Ovary (tissue), 3 donors: ENCODE results near the gene MEF2D.

Experiments used
- POLR2A ChIP-seq: fragments of 450-650 bp; IDR thresholded peaks from one replicate; pipeline ENCODE4 v1.6.1; 2017; ENCODE audit warnings: antibody characterized with exemption, mild to moderate bottlenecking, moderate library complexity
- TF ChIP-seq, protein P1 (sequence below), 3 donors: fragments of 450-650 bp in 2 of 3; fragments of 200-600 bp in 1 of 3; IDR thresholded peaks; one replicate each; pipeline versions ENCODE4 v1.5.1 to v1.8.0; 2016 to 2022; ENCODE audit warnings: antibody characterized with exemption in 3 of 3, mild to moderate bottlenecking in 1 of 3
- donor health status: DM: no; HTN: no; CAD: no.

DNA sequence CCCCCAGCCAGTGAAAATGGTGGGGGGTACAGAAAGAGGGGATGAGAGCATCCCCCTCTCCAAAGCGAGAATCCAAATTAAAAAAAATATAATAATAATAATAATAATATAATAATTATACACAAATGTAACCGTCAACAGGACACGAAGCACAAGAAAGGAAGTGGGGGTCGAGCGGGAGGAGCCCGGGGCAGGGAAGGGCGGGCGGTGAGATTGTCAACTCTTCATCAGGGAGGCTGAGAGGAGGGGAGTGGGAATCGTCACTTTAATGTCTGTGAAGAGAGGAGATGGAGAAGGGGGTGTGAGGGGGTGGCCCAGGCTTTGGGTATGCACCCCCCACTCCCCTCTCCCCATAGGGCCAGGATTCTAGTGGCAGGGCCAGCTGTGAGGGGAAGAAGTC, 33.2 kb downstream of the MEF2D start:
- TF ChIP-seq, protein P1, sequence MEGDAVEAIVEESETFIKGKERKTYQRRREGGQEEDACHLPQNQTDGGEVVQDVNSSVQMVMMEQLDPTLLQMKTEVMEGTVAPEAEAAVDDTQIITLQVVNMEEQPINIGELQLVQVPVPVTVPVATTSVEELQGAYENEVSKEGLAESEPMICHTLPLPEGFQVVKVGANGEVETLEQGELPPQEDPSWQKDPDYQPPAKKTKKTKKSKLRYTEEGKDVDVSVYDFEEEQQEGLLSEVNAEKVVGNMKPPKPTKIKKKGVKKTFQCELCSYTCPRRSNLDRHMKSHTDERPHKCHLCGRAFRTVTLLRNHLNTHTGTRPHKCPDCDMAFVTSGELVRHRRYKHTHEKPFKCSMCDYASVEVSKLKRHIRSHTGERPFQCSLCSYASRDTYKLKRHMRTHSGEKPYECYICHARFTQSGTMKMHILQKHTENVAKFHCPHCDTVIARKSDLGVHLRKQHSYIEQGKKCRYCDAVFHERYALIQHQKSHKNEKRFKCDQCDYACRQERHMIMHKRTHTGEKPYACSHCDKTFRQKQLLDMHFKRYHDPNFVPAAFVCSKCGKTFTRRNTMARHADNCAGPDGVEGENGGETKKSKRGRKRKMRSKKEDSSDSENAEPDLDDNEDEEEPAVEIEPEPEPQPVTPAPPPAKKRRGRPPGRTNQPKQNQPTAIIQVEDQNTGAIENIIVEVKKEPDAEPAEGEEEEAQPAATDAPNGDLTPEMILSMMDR (IDR thresholded peaks at IDR 0.05), result no peak
- TF ChIP-seq POLR2A, result no peak
